Transverse colon (tissue), 3 donors: ENCODE results near the gene LIN7B.

Source experiments
- EP300 ChIP-seq: sonication (generic); formaldehyde crosslinking; IDR thresholded peaks from one replicate; pipeline ENCODE4 v1.6.1; 2017; ENCODE audit warnings: antibody characterized with exemption, low read depth
- POLR2A ChIP-seq: fragments of 450-650 bp; IDR thresholded peaks from one replicate; pipeline ENCODE4 v1.6.1; 2016; ENCODE audit warnings: antibody characterized with exemption, mild to moderate bottlenecking, moderate library complexity
- TF ChIP-seq, protein P1 (sequence below), 5 experiments: fragments of 200-600 bp in 3 of 5; fragments of 450-650 bp in 2 of 5; sonication (generic) in 3 of 5; IDR thresholded peaks; 1 replicate in 2 of 5; 2 replicates in 3 of 5; pipeline ENCODE4 v1.5.1; 2016 to 2017; ENCODE audit warnings: antibody characterized with exemption in 5 of 5, inconsistent platforms in 3 of 5, mild to moderate bottlenecking in 2 of 5, moderate library complexity in 1 of 5

DNA sequence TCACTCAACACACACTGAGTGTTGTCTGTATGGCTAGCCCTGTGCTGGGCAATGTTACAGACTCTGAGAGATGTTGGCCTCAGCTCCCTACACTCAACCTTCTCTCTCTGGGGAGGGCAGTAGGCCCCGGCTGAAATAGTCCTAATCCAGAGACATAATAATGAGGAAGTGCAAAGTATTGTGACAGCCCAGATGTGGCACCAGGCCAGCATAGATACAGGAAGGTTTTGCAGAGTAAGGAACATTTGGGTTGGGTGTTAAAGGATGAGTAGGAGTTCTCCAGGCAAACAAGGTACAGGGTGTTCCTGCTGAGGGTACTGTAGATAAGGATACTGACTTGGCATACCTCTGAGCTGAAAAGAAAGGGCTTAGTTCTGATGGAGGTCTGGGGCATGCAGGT is 2.4 kb downstream of the LIN7B start:
- TF ChIP-seq POLR2A: no peak
- no peak for TF ChIP-seq EP300
- TF ChIP-seq, protein P1, sequence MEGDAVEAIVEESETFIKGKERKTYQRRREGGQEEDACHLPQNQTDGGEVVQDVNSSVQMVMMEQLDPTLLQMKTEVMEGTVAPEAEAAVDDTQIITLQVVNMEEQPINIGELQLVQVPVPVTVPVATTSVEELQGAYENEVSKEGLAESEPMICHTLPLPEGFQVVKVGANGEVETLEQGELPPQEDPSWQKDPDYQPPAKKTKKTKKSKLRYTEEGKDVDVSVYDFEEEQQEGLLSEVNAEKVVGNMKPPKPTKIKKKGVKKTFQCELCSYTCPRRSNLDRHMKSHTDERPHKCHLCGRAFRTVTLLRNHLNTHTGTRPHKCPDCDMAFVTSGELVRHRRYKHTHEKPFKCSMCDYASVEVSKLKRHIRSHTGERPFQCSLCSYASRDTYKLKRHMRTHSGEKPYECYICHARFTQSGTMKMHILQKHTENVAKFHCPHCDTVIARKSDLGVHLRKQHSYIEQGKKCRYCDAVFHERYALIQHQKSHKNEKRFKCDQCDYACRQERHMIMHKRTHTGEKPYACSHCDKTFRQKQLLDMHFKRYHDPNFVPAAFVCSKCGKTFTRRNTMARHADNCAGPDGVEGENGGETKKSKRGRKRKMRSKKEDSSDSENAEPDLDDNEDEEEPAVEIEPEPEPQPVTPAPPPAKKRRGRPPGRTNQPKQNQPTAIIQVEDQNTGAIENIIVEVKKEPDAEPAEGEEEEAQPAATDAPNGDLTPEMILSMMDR (IDR thresholded peaks at IDR 0.05): no peak
